Tibial nerve (tissue), 4 donors: ENCODE results near the gene NID1. TPM values are rescaled to one million over a fixed set of nuclear protein-coding genes. Genes with fewer than 3 reads are reported as not detected.

ENCODE experiments used
- DNase-seq, 2 donors: peaks; one replicate each; pipeline ENCODE4 v3.0.0-alpha.2; 2019; ENCODE audit warnings: low spot score in 2 of 2
- H3K27ac ChIP-seq, 4 donors: fragments of 200-600 bp; sonication (generic) in 3 of 4; one replicate each; pipeline ENCODE4 v1.5.1; 2017 to 2019; ENCODE audit warnings: mild to moderate bottlenecking in 1 of 4
- H3K27me3 ChIP-seq, 2 donors: fragments of 200-600 bp; sonication (generic) in 1 of 2; one replicate each; pipeline versions ENCODE4 v1.5.1 to v1.6.0; 2017 to 2019
- H3K36me3 ChIP-seq, 3 donors: fragments of 200-600 bp; sonication (generic); one replicate each; pipeline ENCODE4 v1.5.1; 2018 to 2019
- H3K4me1 ChIP-seq, 4 donors: fragments of 200-600 bp; sonication (generic) in 3 of 4; one replicate each; pipeline ENCODE4 v1.5.1; 2017 to 2019
- H3K4me3 ChIP-seq, 4 donors: fragments of 200-600 bp; sonication (generic) in 3 of 4; one replicate each; pipeline ENCODE4 v1.5.1; 2017 to 2019; ENCODE audit warnings: mild to moderate bottlenecking in 1 of 4, moderate library complexity in 1 of 4
- H3K9me3 ChIP-seq, 4 donors: fragments of 200-600 bp; sonication (generic) in 3 of 4; one replicate each; pipeline ENCODE4 v1.5.1; 2017 to 2019
- CTCF ChIP-seq, 5 experiments: fragments of 200-600 bp in 3 of 5; fragments of 450-650 bp in 2 of 5; sonication (generic) in 3 of 5; IDR thresholded peaks; one replicate each; pipeline ENCODE4 v1.5.1; 2016 to 2019; ENCODE audit warnings: antibody characterized with exemption in 5 of 5, mild to moderate bottlenecking in 3 of 5, moderate library complexity in 2 of 5
- EP300 ChIP-seq, 2 donors: sonication (generic); formaldehyde crosslinking; IDR thresholded peaks; one replicate each; pipeline ENCODE4 v1.6.1; 2017; ENCODE audit warnings: antibody characterized with exemption in 2 of 2, mild to moderate bottlenecking in 1 of 2
- POLR2A ChIP-seq, 2 donors: fragments of 450-650 bp; IDR thresholded peaks; one replicate each; pipeline ENCODE4 v1.6.1; 2017; ENCODE audit warnings: antibody characterized with exemption in 2 of 2, mild to moderate bottlenecking in 2 of 2, moderate library complexity in 2 of 2
- WGBS, 2 donors: methylation state at CpG; one replicate each; pipeline ENCODE4 v1.1.5; 2018; 5-methylcytosine and 5-hydroxymethylcytosine counted together
- total RNA-seq, 4 donors: library from RNA; depleted of rRNA; stranded (reverse); fragments of >200 nt; gene quantifications; one replicate each; pipeline ENCODE4 v1.1.0, GENCODE V29; 2016

NID1 gene
- total RNA-seq, 4 donors from 2014 or later: 192 to 321 (median 215) TPM

- 86 to 89% methylated on average over 3 of the region's 3 CpGs for WGBS, 2 donors
- H3K27ac ChIP-seq: no peak overlapping the region
- H3K27me3 ChIP-seq: no peaks in the 10 kb centered on the region
- H3K4me1 ChIP-seq: peaks cover 0 to 36% (median 5%) of the 10 kb centered on the region in 4 donors
- H3K4me3 ChIP-seq: no peak overlapping the region
- no peak for TF ChIP-seq CTCF (IDR thresholded peaks at IDR 0.05)
- TF ChIP-seq POLR2A (IDR thresholded peaks at IDR 0.05): no peak
- no peak for TF ChIP-seq EP300 (IDR thresholded peaks at IDR 0.05)
- no peaks in the 10 kb centered on the region for H3K9me3 ChIP-seq
- no peak for DNase-seq
- H3K36me3 ChIP-seq: peaks cover 0 to 84% (median 10%) of the 10 kb centered on the region in 3 donors
Measured at GRCh38 chr1:236044341-236044740, 20.5 kb downstream of the NID1 start.

- TF ChIP-seq CTCF (IDR thresholded peaks at IDR 0.05) (no peak), POLR2A (IDR thresholded peaks at IDR 0.05) (no peak), EP300 (IDR thresholded peaks at IDR 0.05) (no peak)
- no peaks in the 10 kb centered on the region for H3K27me3 ChIP-seq
- H3K27ac ChIP-seq: peak overlapping the region; percentile 6 to 80 (median 55)
- DNase-seq: no peak
- H3K4me1 ChIP-seq: peaks cover 0 to 55% (median 9%) of the 10 kb centered on the region in 4 donors
- WGBS, 2 donors: 81 to 89% methylated on average over 17 of the region's 17 CpGs
- no peak overlapping the region for H3K4me3 ChIP-seq
- H3K9me3 ChIP-seq: no peaks in the 10 kb centered on the region
- peaks cover 0 to 75% (median 10%) of the 10 kb centered on the region in 3 donors for H3K36me3 ChIP-seq
Measured at GRCh38 chr1:236041631-236042618, 23.0 kb downstream of the NID1 start.

- Histone ChIP-seq H3K36me3 (peaks cover 0 to 70% (median 10%) of the 10 kb centered on the region in 3 donors), H3K27me3 (no peaks in the 10 kb centered on the region), H3K4me1 (peaks cover 0 to 58% (median 15%) of the 10 kb centered on the region in 4 donors), H3K27ac (peak overlapping the region in 3 of 4 donors; percentile 6 to 80 (median 75)), H3K9me3 (no peaks in the 10 kb centered on the region), H3K4me3 (no peak overlapping the region)
- 49% methylated on average over 13 of the region's 13 CpGs for WGBS, 2 donors
- peak; percentile 49 to 84 for DNase-seq
- TF ChIP-seq POLR2A (IDR thresholded peaks at IDR 0.05) (peak in 1 of 2 donors; percentile 31), EP300 (IDR thresholded peaks at IDR 0.05) (peak in 1 of 2 donors; percentile 86), CTCF (IDR thresholded peaks at IDR 0.05) (no peak)
Measured at GRCh38 chr1:236039740-236040685, 24.9 kb downstream of the NID1 start.

- Histone ChIP-seq H3K27ac (peak overlapping the region in 3 of 4 donors; percentile 14 to 79 (median 79)), H3K4me1 (peaks cover 0 to 58% (median 15%) of the 10 kb centered on the region in 4 donors), H3K36me3 (peaks cover 0 to 60% (median 6%) of the 10 kb centered on the region in 3 donors), H3K4me3 (no peak overlapping the region), H3K9me3 (no peaks in the 10 kb centered on the region), H3K27me3 (no peaks in the 10 kb centered on the region)
- WGBS, 2 donors: 84 to 85% methylated on average over 15 of the region's 15 CpGs
- no peak for TF ChIP-seq CTCF (IDR thresholded peaks at IDR 0.05)
- no peak for TF ChIP-seq POLR2A (IDR thresholded peaks at IDR 0.05)
- TF ChIP-seq EP300 (IDR thresholded peaks at IDR 0.05): no peak
- DNase-seq: no peak
Measured at GRCh38 chr1:236038034-236038433, 26.9 kb downstream of the NID1 start.
